Loucy (cell line): Measurements from ENCODE around the gene FCRL6.

Experiments used
- EZH2phosphoT487 ChIP-seq: fragments of 200-600 bp; IDR thresholded peaks from 2 replicates; pipeline ENCODE4 v1.6.1; 2018; ENCODE audit warnings: antibody characterized with exemption, mild to moderate bottlenecking, moderate library complexity, borderline replicate concordance
- TF ChIP-seq, protein P1 (sequence below): fragments of 200-600 bp; sonication (generic); conservative IDR thresholded peaks from 2 replicates; pipeline ENCODE4 v1.5.1; 2014; ENCODE audit warnings: mild to moderate bottlenecking, antibody characterized with exemption, low read length

DNA sequence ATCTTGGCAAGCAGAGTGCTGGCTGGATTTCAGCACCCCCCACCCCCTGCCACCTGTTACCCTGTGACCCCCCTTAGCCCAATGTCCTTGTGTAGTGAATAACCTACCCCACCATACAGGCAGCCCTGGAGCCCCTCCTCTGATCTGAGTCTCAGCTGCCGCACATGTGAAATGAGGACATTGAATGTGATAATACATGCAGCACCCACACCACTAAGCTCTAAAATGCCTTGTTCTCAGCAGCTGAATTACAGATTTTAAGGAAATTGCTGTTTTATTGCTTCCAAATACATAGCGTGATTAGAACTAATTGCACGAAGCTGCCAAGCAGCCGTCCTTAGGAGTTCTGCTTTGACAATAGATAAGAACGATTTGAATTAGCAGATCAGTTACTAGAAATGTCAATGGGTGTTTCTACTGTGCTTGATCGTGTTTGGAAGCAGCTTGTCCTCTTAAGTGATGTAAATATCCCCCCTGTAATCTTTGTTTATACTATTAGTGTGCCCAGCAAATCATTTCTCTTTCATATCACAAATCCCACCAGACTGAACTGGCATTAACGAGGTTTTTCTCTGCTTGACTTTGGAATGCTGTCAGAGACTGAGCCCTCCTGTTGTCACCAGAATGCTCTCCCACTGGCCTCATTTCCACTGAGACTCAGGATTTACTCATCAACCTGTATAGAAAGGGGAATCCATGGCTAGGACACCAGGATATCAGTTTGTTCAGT, 29.4 kb downstream of the FCRL6 start:
- TF ChIP-seq, protein P1, sequence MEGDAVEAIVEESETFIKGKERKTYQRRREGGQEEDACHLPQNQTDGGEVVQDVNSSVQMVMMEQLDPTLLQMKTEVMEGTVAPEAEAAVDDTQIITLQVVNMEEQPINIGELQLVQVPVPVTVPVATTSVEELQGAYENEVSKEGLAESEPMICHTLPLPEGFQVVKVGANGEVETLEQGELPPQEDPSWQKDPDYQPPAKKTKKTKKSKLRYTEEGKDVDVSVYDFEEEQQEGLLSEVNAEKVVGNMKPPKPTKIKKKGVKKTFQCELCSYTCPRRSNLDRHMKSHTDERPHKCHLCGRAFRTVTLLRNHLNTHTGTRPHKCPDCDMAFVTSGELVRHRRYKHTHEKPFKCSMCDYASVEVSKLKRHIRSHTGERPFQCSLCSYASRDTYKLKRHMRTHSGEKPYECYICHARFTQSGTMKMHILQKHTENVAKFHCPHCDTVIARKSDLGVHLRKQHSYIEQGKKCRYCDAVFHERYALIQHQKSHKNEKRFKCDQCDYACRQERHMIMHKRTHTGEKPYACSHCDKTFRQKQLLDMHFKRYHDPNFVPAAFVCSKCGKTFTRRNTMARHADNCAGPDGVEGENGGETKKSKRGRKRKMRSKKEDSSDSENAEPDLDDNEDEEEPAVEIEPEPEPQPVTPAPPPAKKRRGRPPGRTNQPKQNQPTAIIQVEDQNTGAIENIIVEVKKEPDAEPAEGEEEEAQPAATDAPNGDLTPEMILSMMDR: no peak
- TF ChIP-seq EZH2phosphoT487: no peak
